GM04504 (cell line): ENCODE measurements around the gene TP53TG3B.
"Not testable (repeated sequence)": the region's sequence is repeated elsewhere in the genome, so short reads cannot be mapped to it uniquely, and the experiment has no call there.

ENCODE experiments used
- DNase-seq: peaks from one replicate; pipeline ENCODE4 v3.0.0-alpha.2; 2012; ENCODE audit warnings: low read depth

Gene TP53TG3B, protein sequence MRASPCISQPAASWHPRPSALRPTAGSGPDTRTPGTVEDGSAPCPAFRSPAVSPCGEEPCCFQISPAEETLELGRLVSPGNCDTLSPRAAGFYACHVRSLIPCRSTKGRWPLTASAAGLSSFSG

DNA sequence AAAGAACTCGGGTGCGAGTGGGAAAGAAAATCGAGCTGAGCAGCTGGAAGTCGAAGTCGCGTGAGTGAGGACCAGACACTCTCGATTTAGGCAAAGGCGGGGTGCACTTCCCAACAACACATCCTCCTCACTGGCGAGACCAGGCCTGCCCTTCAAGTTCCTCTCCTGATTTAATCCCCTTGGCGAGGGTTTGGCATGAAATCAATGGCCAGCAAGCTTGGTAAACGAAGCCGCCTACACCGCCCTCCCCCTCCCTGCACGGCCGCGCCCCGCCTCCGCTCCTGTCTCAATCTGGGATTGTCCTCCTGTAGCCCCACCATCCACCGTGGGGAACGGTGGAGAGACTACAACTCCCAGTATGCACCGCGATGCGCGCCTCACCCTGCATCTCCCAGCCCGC lies at the start of gene TP53TG3B:
TSS of gene TP53TG3B (plus strand) at position 301 of the 400 bp plus-strand sequence. CDS start at position 369, 68 bp downstream.
- DNase-seq: not testable (repeated sequence)

GRCh38 chr16:33336226-33337012 lies 24.2 kb upstream of the TP53TG3B start:
- not testable (repeated sequence) for DNase-seq

GRCh38 chr16:33337627-33338542 lies 22.8 kb upstream of the TP53TG3B start:
- not testable (repeated sequence) for DNase-seq

DNA sequence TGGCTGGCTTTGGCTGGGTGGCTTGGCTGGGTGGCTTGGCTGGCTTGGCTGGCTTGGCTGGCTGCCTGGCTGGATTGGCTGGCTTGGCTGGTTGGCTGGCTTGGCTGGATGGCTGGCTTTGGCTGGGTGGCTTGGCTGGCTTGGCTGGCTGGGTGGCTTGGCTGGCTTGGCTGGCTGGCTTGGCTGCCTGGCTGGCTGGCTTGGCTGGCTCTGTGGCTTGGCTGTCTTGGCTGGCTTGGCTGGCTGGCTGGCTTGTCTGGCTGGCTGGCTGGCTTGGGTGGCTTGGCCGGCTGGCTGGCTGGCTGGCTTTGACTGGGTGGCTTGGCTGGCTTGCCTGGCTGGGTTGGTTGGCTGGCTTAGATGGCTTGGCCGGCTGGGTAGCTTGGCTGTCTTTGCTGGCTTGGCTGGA lies 22.1 kb upstream of the TP53TG3B start:
- DNase-seq: not testable (repeated sequence)

GRCh38 chr16:33339093-33340061 lies 21.3 kb upstream of the TP53TG3B start:
- DNase-seq: not testable (repeated sequence)
